K562 (cell line): ENCODE data around the gene RFLNA. TPM values are rescaled to one million over a fixed set of nuclear protein-coding genes. Genes with fewer than 3 reads are reported as not detected.

Experiments
- C11orf30 ChIP-seq: fragments of 450-650 bp; IDR thresholded peaks from 2 replicates; pipeline ENCODE4 v1.6.1; 2016; ENCODE audit warnings: low read depth, mild to moderate bottlenecking
- CTCFL ChIP-seq: IDR thresholded peaks from 2 replicates; pipeline ENCODE4 v1.6.1; 2011; ENCODE audit warnings: borderline replicate concordance, low read depth, mild to moderate bottlenecking, moderate library complexity, low read length; ENCODE audit not compliant: insufficient read depth, poor library complexity, severe bottlenecking
- EP300 ChIP-seq: IDR thresholded peaks from 2 replicates; pipeline ENCODE4 v1.6.1; 2012; ENCODE audit warnings: low read length, improper control_type of control experiment
- FIP1L1 ChIP-seq: fragments of 200-400 bp; formaldehyde crosslinking; IDR thresholded peaks from 2 replicates; pipeline ENCODE4 v1.6.1; 2018; ENCODE audit warnings: mild to moderate bottlenecking, low read depth, low read length; ENCODE audit not compliant: poor library complexity, severe bottlenecking
- JUND ChIP-seq, 2 experiments: IDR thresholded peaks; 2 replicates in 1 of 2; 3 replicates in 1 of 2; pipeline ENCODE4 v1.6.1; 2011; ENCODE audit warnings: borderline replicate concordance in 2 of 2, low read depth in 2 of 2, low read length in 2 of 2, improper control_type of control experiment in 1 of 2, missing biosample characterization in 1 of 2, missing genetic modification characterization in 1 of 2, missing genetic modification reagents in 1 of 2
- MBD2 ChIP-seq: sonication (generic); IDR thresholded peaks from 2 replicates; pipeline ENCODE4 v1.6.1; 2016; ENCODE audit warnings: low read depth, borderline replicate concordance
- MTF1 ChIP-seq: fragments of 250-450 bp; sonication (Bioruptor Pico); IDR thresholded peaks from 2 replicates; pipeline ENCODE4 v1.9.0; 2021; ENCODE audit warnings: moderate library complexity, mild to moderate bottlenecking, inconsistent platforms, borderline replicate concordance
- POLR2AphosphoS5 ChIP-seq: IDR thresholded peaks from 2 replicates; pipeline ENCODE4 v1.6.1; 2011; ENCODE audit warnings: mild to moderate bottlenecking, low read depth, low read length, moderate library complexity; ENCODE audit not compliant: control insufficient read depth, insufficient read depth
- PTRF ChIP-seq: fragments of 450-650 bp; IDR thresholded peaks from 2 replicates; pipeline ENCODE4 v1.6.1; 2016; ENCODE audit warnings: mild to moderate bottlenecking, missing genetic modification characterization, missing compliant biosample characterization
- SMAD3 ChIP-seq: fragments of 450-650 bp; formaldehyde crosslinking; conservative IDR thresholded peaks from 2 replicates; pipeline ENCODE4 v1.4.0; 2020; ENCODE audit warnings: mild to moderate bottlenecking
- SMARCA4 ChIP-seq: fragments of 450-650 bp; IDR thresholded peaks from 2 replicates; pipeline ENCODE4 v1.6.1; 2016
- XRCC4 ChIP-seq: IDR thresholded peaks from one replicate; pipeline ENCODE4 v1.6.1; 2011; ENCODE audit not compliant: insufficient read depth, insufficient read length; ENCODE audit errors: extremely low read depth
- ZBTB43 ChIP-seq: sonication (generic); formaldehyde crosslinking; IDR thresholded peaks from 2 replicates; pipeline ENCODE4 v1.8.0; 2023; ENCODE audit warnings: mild to moderate bottlenecking, missing genetic modification reagents
- ZBTB9 ChIP-seq: fragments of 450-650 bp; formaldehyde crosslinking; IDR thresholded peaks from 2 replicates; pipeline ENCODE4 v1.4.0; 2020; ENCODE audit warnings: mild to moderate bottlenecking, moderate library complexity
- ZNF143 ChIP-seq: sonication (generic); formaldehyde crosslinking; IDR thresholded peaks from 2 replicates; pipeline ENCODE4 v1.9.0; 2022; ENCODE audit warnings: mild to moderate bottlenecking, missing genetic modification reagents
- ZNF277 ChIP-seq: fragments of 250-450 bp; sonication (Bioruptor Pico); IDR thresholded peaks from 2 replicates; pipeline ENCODE4 v1.8.0; 2022; ENCODE audit warnings: inconsistent platforms, mild to moderate bottlenecking, moderate library complexity, borderline replicate concordance
- ZZZ3 ChIP-seq: fragments of 450-650 bp; IDR thresholded peaks from 2 replicates; pipeline ENCODE4 v1.6.1; 2016; ENCODE audit warnings: antibody characterized with exemption, mild to moderate bottlenecking, moderate library complexity
- polyA plus RNA-seq, 8 experiments: library from polyadenylated mRNA; depleted of rRNA in 4 of 8; stranded (reverse) in 5 of 8; unstranded in 3 of 8; fragments of >200 nt; fragmentation: Nextera tagmentation in 2 of 8; fragmentation: Illumina TruSeq in 1 of 8; extraction: Ambion mirVana in 2 of 8; extraction: Trizol in 1 of 8; gene quantifications; 2 replicates each; pipeline versions ENCODE4 v1.2.1 to v1.2.3, GENCODE V29; 2011 to 2014; ENCODE audit warnings: inconsistent platforms in 1 of 8, missing spikeins in 1 of 8
- total RNA-seq, 7 experiments: library from RNA; depleted of rRNA in 6 of 7; stranded (reverse); fragments of >200 nt in 6 of 7; fragmentation: Illumina TruSeq in 2 of 7; extraction: Trizol in 2 of 7; gene quantifications; 2 replicates each; pipeline versions ENCODE4 v1.2.1 to v1.2.3, GENCODE V29; 2011 to 2021; ENCODE audit warnings: low replicate concordance in 1 of 7
- TF ChIP-seq, protein P1 (sequence below), 2 experiments: fragments of 450-650 bp in 1 of 2; sonication (generic) in 1 of 2; formaldehyde crosslinking in 1 of 2; IDR thresholded peaks in 1 of 2; conservative IDR thresholded peaks in 1 of 2; 2 replicates each; pipeline versions ENCODE4 v1.6.1 to v1.8.1; 2016 to 2023; ENCODE audit warnings: mild to moderate bottlenecking in 2 of 2, moderate library complexity in 2 of 2, inconsistent platforms in 1 of 2, missing genetic modification reagents in 1 of 2

The RFLNA gene
- total and polyA plus RNA-seq, 9 of the 15 experiments (the other 6 are each of a cell fraction or from before 2014, with no cell fraction given): not detected

GRCh38 chr12:124259154-124260066 lies 35.5 kb upstream of the RFLNA start (continued):
- TF ChIP-seq CTCFL: no peak
- peak; percentile 92 for TF ChIP-seq EP300
- TF ChIP-seq PTRF (tag): no peak
- TF ChIP-seq, protein P1, sequence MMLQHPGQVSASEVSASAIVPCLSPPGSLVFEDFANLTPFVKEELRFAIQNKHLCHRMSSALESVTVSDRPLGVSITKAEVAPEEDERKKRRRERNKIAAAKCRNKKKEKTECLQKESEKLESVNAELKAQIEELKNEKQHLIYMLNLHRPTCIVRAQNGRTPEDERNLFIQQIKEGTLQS (IDR thresholded peaks at IDR 0.05): peak; percentile 73
- TF ChIP-seq, protein P1 (CRISPR knock-in tag; conservative IDR thresholded peaks at IDR 0.05): no peak
- TF ChIP-seq XRCC4: no peak
- no peak for TF ChIP-seq ZNF143 (CRISPR knock-in tag)
- peak; percentile 85 for TF ChIP-seq C11orf30
- no peak for TF ChIP-seq ZBTB43 (CRISPR knock-in tag)
- no peak for TF ChIP-seq MBD2
- TF ChIP-seq POLR2AphosphoS5: peak; percentile 75
- TF ChIP-seq SMAD3 (CRISPR knock-in tag): no peak
- TF ChIP-seq ZZZ3: no peak
- no peak for TF ChIP-seq FIP1L1
- no peak for TF ChIP-seq MTF1 (CRISPR knock-in tag)
- peak; percentile 28; the same call in 1 of the 2 replicates for TF ChIP-seq ZBTB9 (CRISPR knock-in tag)
- TF ChIP-seq JUND (IDR thresholded peaks at IDR 0.05; ENCODE audit: borderline replicate concordance, low read depth, low read length): peak; percentile 28; the same call in 1 of the 2 replicates
- no peak; the same call in 1 of the 3 replicates for TF ChIP-seq JUND (tag; IDR thresholded peaks at IDR 0.05; ENCODE audit: borderline replicate concordance, low read depth, low read length)
- TF ChIP-seq ZNF277 (CRISPR knock-in tag): no peak
- peak; percentile 95 for TF ChIP-seq SMARCA4
